Right ventricle myocardium superior (tissue), 1 donor: Measurements from ENCODE around the gene FBXO21. TPM values are rescaled to one million over a fixed set of nuclear protein-coding genes. Genes with fewer than 3 reads are reported as not detected.

Experiments
- ATAC-seq: fragments of 200-7000 bp; cut with Tn5 transposase; one replicate; pipeline ENCODE4 v1.9.1; 2020; ENCODE audit warnings: mild to moderate bottlenecking; ENCODE audit not compliant: poor library complexity
- DNase-seq: peaks from one replicate; pipeline ENCODE4 v3.0.0-alpha.2; 2020
- intact Hi-C: fragments of 100-400 bp; cut with DNase I; formaldehyde crosslinking; loops from one replicate; pipeline ENCODE4 v1.11.2; 2022
- total RNA-seq: library from RNA; stranded (reverse); fragmentation: NEBNext Ultra II Directional; extraction: Animal tissue kit (Norgen Biotek cat#: 25700); gene quantifications from one replicate; pipeline ENCODE4 v1.2.1, GENCODE V29; 2021
- donor health status: DM: no; HTN: yes; CAD: no; lungs with severe emphysema.

Gene FBXO21
- total RNA-seq, 1 donor from 2014 or later: 35.3 TPM

- intact Hi-C loops: no loop called here
- no peak for ATAC-seq
- DNase-seq: no peak
Measured at GRCh38 chr12:117148642-117149041, 41.6 kb downstream of the FBXO21 start.

- intact Hi-C loops: no loop called here
- no peak for DNase-seq
- ATAC-seq: no peak
Measured at GRCh38 chr12:117147639-117148038, 42.6 kb downstream of the FBXO21 start.

- no peak for DNase-seq
- no peak for ATAC-seq
- intact Hi-C loops: no loop called here
Measured at GRCh38 chr12:117145597-117146154, 44.6 kb downstream of the FBXO21 start.

- intact Hi-C loops: no loop called here
- ATAC-seq (no peak), DNase-seq (no peak)
Measured at GRCh38 chr12:117144599-117144998, 45.7 kb downstream of the FBXO21 start.

- DNase-seq (no peak), ATAC-seq (no peak)
- intact Hi-C loops: no loop called here
Measured at GRCh38 chr12:117143008-117143532, 47.2 kb downstream of the FBXO21 start.

GRCh38 chr12:117142094-117142493, 48.2 kb downstream of the FBXO21 start:
- intact Hi-C loops: no loop called here
- ATAC-seq: no peak
- DNase-seq: no peak

- intact Hi-C loops: no loop called here
- DNase-seq (no peak), ATAC-seq (no peak)
Measured at GRCh38 chr12:117141097-117141898, 49.0 kb downstream of the FBXO21 start.

GRCh38 chr12:117140397-117141096, 49.7 kb downstream of the FBXO21 start:
- intact Hi-C loops: no loop called here
- DNase-seq: no peak
- peak; percentile 20 for ATAC-seq

GRCh38 chr12:117139025-117139717, 51.1 kb downstream of the FBXO21 start:
- DNase-seq (no peak), ATAC-seq (no peak)
- intact Hi-C loops: no loop called here

GRCh38 chr12:117134721-117135120, 55.5 kb downstream of the FBXO21 start:
- DNase-seq (no peak), ATAC-seq (no peak)
- intact Hi-C loops: no loop called here

GRCh38 chr12:117134059-117134458, 56.2 kb downstream of the FBXO21 start:
- ATAC-seq (no peak), DNase-seq (no peak)
- intact Hi-C loops: no loop called here

GRCh38 chr12:117130801-117131200, 59.5 kb downstream of the FBXO21 start:
- ATAC-seq (no peak), DNase-seq (no peak)
- intact Hi-C loops: no loop called here

- ATAC-seq (no peak), DNase-seq (no peak)
- intact Hi-C loops: no loop called here
Measured at GRCh38 chr12:117129391-117129790, 60.9 kb downstream of the FBXO21 start.

- ATAC-seq (no peak), DNase-seq (no peak)
- intact Hi-C loops: no loop called here
Measured at GRCh38 chr12:117127933-117128823, 62.1 kb downstream of the FBXO21 start.

GRCh38 chr12:117126335-117126734, 63.9 kb downstream of the FBXO21 start:
- ATAC-seq: no peak
- no peak for DNase-seq
- intact Hi-C loops: no loop called here

- no peak for ATAC-seq
- intact Hi-C loops: no loop called here
- no peak for DNase-seq
Measured at GRCh38 chr12:117125767-117126166, 64.5 kb downstream of the FBXO21 start.

- DNase-seq (no peak), ATAC-seq (no peak)
- intact Hi-C loops: no loop called here
Measured at GRCh38 chr12:117125272-117125613, 65.0 kb downstream of the FBXO21 start.
